ENCODE data around the gene ZNF432. TPM values are rescaled to one million over a fixed set of nuclear protein-coding genes. Genes with fewer than 3 reads are reported as not detected.
"Not testable (repeated sequence)": the region's sequence is repeated elsewhere in the genome, so short reads cannot be mapped to it uniquely, and the experiment has no call there.

ZNF432 gene
- 6.9 TPM for total RNA-seq
- polyA plus RNA-seq, result 16.2 TPM
- long read RNA-seq, donor 1, result 0 reads
- long read RNA-seq, donor 2, partial matches to known transcripts, result 26 of 26 reads
- long read RNA-seq, donor 2, other reads (novel, unspliced or antisense), result 0 of 26 reads
- long read RNA-seq, donor 3, partial matches to known transcripts, result 16 of 16 reads
- long read RNA-seq, donor 3, other reads (novel, unspliced or antisense), result 0 of 16 reads
- long read RNA-seq, donor 4, partial matches to known transcripts, result 0 of 1 reads
- long read RNA-seq, donor 4, other reads (novel, unspliced or antisense), result 0 of 1 reads
- long read RNA-seq, donor 5, partial matches to known transcripts, result 234 of 308 reads
- long read RNA-seq, donor 5, other reads (novel, unspliced or antisense), result 73 of 308 reads
- long read RNA-seq, donor 6, partial matches to known transcripts, result 0 of 1 reads
- long read RNA-seq, donor 6, other reads (novel, unspliced or antisense), result 0 of 1 reads
- long read RNA-seq, donor 7, partial matches to known transcripts, result 0 of 1 reads
- long read RNA-seq, donor 7, other reads (novel, unspliced or antisense), result 0 of 1 reads
- long read RNA-seq, donor 8, partial matches to known transcripts, result 0 of 1 reads
- long read RNA-seq, donor 8, other reads (novel, unspliced or antisense), result 0 of 1 reads
- long read RNA-seq, donor 9, result 0 reads
- long read RNA-seq, donor 10, result 0 reads

- Histone ChIP-seq H3K4me3 (ENCODE audit: low read length in 2 of 2) (peak within 1 kb of the TSS; percentile 62 to 77), H3K4me1 (ENCODE audit: control insufficient read depth in 2 of 2, insufficient read depth in 2 of 2, low read length in 2 of 2) (peaks cover 4 to 5% of the 10 kb centered on the region in 2 donors), H3K36me3 (ENCODE audit: control insufficient read depth in 2 of 2, insufficient read depth in 2 of 2, low read length in 1 of 2) (peaks cover 4 to 8% of the 10 kb centered on the region in 2 donors), H3K9me3 (ENCODE audit: control insufficient read depth in 2 of 2, insufficient read depth in 1 of 2, low read length in 1 of 2) (peaks cover 0 to 20% of the 10 kb centered on the region in 2 donors), H3K27me3 (ENCODE audit: control insufficient read depth in 2 of 2, insufficient read depth in 1 of 2, low read length in 1 of 2) (no peaks in the 10 kb centered on the region), H3K27ac (ENCODE audit: low read depth in 1 of 2, low read length in 1 of 2) (peak within 1 kb of the TSS; percentile 84 to 97)
- peak; percentile 71 to 94 (median 82) for DNase-seq (ENCODE audit: low read depth in 6 of 9, low spot score in 9 of 9)
- under 1% methylated on average over 60 of the region's 60 CpGs for WGBS
These were observed at the start of gene ZNF432 for GRCh38 chr19:52048555-52049501. Gene ZNF432 (minus strand): TSS chr19:52048838. CDS start chr19:52046868, 1,970 bp downstream.

GRCh38 chr19:52096416-52096815 lies 47.8 kb upstream of the ZNF432 start:
- not testable (repeated sequence) for H3K36me3 ChIP-seq (ENCODE audit: control insufficient read depth in 2 of 2, insufficient read depth in 2 of 2, low read length in 1 of 2); H3K4me3 ChIP-seq (ENCODE audit: low read length in 2 of 2); H3K27me3 ChIP-seq (ENCODE audit: control insufficient read depth in 2 of 2, insufficient read depth in 1 of 2, low read length in 1 of 2); H3K27ac ChIP-seq (ENCODE audit: low read depth in 1 of 2, low read length in 1 of 2); DNase-seq (ENCODE audit: low read depth in 6 of 9, low spot score in 9 of 9); H3K4me1 ChIP-seq (ENCODE audit: control insufficient read depth in 2 of 2, insufficient read depth in 2 of 2, low read length in 2 of 2)
- 78% methylated on average over 3 of the region's 3 CpGs for WGBS
- peaks cover 6 to 31% of the 10 kb centered on the region in 2 donors for H3K9me3 ChIP-seq (ENCODE audit: control insufficient read depth in 2 of 2, insufficient read depth in 1 of 2, low read length in 1 of 2)

- no peaks in the 10 kb centered on the region for H3K36me3 ChIP-seq (ENCODE audit: control insufficient read depth in 2 of 2, insufficient read depth in 2 of 2, low read length in 1 of 2)
- peak within 1 kb of the TSS; percentile 33 to 85 for H3K27ac ChIP-seq (ENCODE audit: low read depth in 1 of 2, low read length in 1 of 2)
- peak; percentile 21 to 79 (median 40) for DNase-seq (ENCODE audit: low read depth in 6 of 9, low spot score in 9 of 9)
- H3K4me3 ChIP-seq (ENCODE audit: low read length in 2 of 2), result peak within 1 kb of the TSS; percentile 58 to 60
- WGBS, result 5% methylated on average over 59 of the region's 59 CpGs
- peaks cover 4 to 5% of the 10 kb centered on the region in 2 donors for H3K4me1 ChIP-seq (ENCODE audit: control insufficient read depth in 2 of 2, insufficient read depth in 2 of 2, low read length in 2 of 2)
- peaks cover 6 to 27% of the 10 kb centered on the region in 2 donors for H3K9me3 ChIP-seq (ENCODE audit: control insufficient read depth in 2 of 2, insufficient read depth in 1 of 2, low read length in 1 of 2)
- H3K27me3 ChIP-seq (ENCODE audit: control insufficient read depth in 2 of 2, insufficient read depth in 1 of 2, low read length in 1 of 2), result no peaks in the 10 kb centered on the region
These were observed 46.8 kb upstream of the ZNF432 start, which contains the start of gene ZNF841 for GRCh38 chr19:52095172-52096014. Gene ZNF841 (minus strand): TSS chr19:52095765. CDS start chr19:52084801, 10,964 bp downstream.

GRCh38 chr19:52094526-52095130 lies 46.0 kb upstream of the ZNF432 start:
- H3K9me3 ChIP-seq (ENCODE audit: control insufficient read depth in 2 of 2, insufficient read depth in 1 of 2, low read length in 1 of 2), result peaks cover 6 to 28% of the 10 kb centered on the region in 2 donors

GRCh38 chr19:52086481-52086880 lies 37.8 kb upstream of the ZNF432 start:
- Histone ChIP-seq H3K4me1 (ENCODE audit: control insufficient read depth in 2 of 2, insufficient read depth in 2 of 2, low read length in 2 of 2) (no peaks in the 10 kb centered on the region), H3K36me3 (ENCODE audit: control insufficient read depth in 2 of 2, insufficient read depth in 2 of 2, low read length in 1 of 2) (peaks cover 8 to 14% of the 10 kb centered on the region in 2 donors), H3K27ac (ENCODE audit: low read depth in 1 of 2, low read length in 1 of 2) (no peak overlapping the region), H3K4me3 (ENCODE audit: low read length in 2 of 2) (no peak overlapping the region), H3K9me3 (ENCODE audit: control insufficient read depth in 2 of 2, insufficient read depth in 1 of 2, low read length in 1 of 2) (peaks cover 0 to 20% of the 10 kb centered on the region in 2 donors), H3K27me3 (ENCODE audit: control insufficient read depth in 2 of 2, insufficient read depth in 1 of 2, low read length in 1 of 2) (no peaks in the 10 kb centered on the region)
- no peak for DNase-seq (ENCODE audit: low read depth in 6 of 9, low spot score in 9 of 9)

More at GRCh38 chr19:52094526-52095130, 46.0 kb upstream of the ZNF432 start:
- H3K27me3 ChIP-seq (ENCODE audit: control insufficient read depth in 2 of 2, insufficient read depth in 1 of 2, low read length in 1 of 2), result no peaks in the 10 kb centered on the region
- H3K4me3 ChIP-seq (ENCODE audit: low read length in 2 of 2), result peak overlapping the region; percentile 58 to 60
- H3K36me3 ChIP-seq (ENCODE audit: control insufficient read depth in 2 of 2, insufficient read depth in 2 of 2, low read length in 1 of 2), result no peaks in the 10 kb centered on the region
- H3K4me1 ChIP-seq (ENCODE audit: control insufficient read depth in 2 of 2, insufficient read depth in 2 of 2, low read length in 2 of 2), result peaks cover 4 to 5% of the 10 kb centered on the region in 2 donors
- no peak overlapping the region for H3K27ac ChIP-seq (ENCODE audit: low read depth in 1 of 2, low read length in 1 of 2)
- no peak for DNase-seq (ENCODE audit: low read depth in 6 of 9, low spot score in 9 of 9)
- WGBS, result 34% methylated on average over 12 of the region's 12 CpGs

- H3K27me3 ChIP-seq (ENCODE audit: control insufficient read depth in 2 of 2, insufficient read depth in 1 of 2, low read length in 1 of 2), result no peaks in the 10 kb centered on the region
- H3K9me3 ChIP-seq (ENCODE audit: control insufficient read depth in 2 of 2, insufficient read depth in 1 of 2, low read length in 1 of 2), result peaks cover 19% of the 10 kb centered on the region in 2 donors
- no peak for DNase-seq (ENCODE audit: low read depth in 6 of 9, low spot score in 9 of 9)
- no peak overlapping the region for H3K4me3 ChIP-seq (ENCODE audit: low read length in 2 of 2)
- H3K4me1 ChIP-seq (ENCODE audit: control insufficient read depth in 2 of 2, insufficient read depth in 2 of 2, low read length in 2 of 2), result no peaks in the 10 kb centered on the region
- 97% methylated on average over 5 of the region's 5 CpGs for WGBS
- peaks cover 20 to 36% of the 10 kb centered on the region in 2 donors for H3K36me3 ChIP-seq (ENCODE audit: control insufficient read depth in 2 of 2, insufficient read depth in 2 of 2, low read length in 1 of 2)
- H3K27ac ChIP-seq (ENCODE audit: low read depth in 1 of 2, low read length in 1 of 2), result no peak overlapping the region
These were observed 21.9 kb upstream of the ZNF432 start for GRCh38 chr19:52070496-52070895.

- Histone ChIP-seq H3K9me3 (ENCODE audit: control insufficient read depth in 2 of 2, insufficient read depth in 1 of 2, low read length in 1 of 2) (peaks cover 18 to 24% of the 10 kb centered on the region in 2 donors), H3K4me3 (ENCODE audit: low read length in 2 of 2) (no peak overlapping the region), H3K27me3 (ENCODE audit: control insufficient read depth in 2 of 2, insufficient read depth in 1 of 2, low read length in 1 of 2) (no peaks in the 10 kb centered on the region), H3K4me1 (ENCODE audit: control insufficient read depth in 2 of 2, insufficient read depth in 2 of 2, low read length in 2 of 2) (no peaks in the 10 kb centered on the region), H3K36me3 (ENCODE audit: control insufficient read depth in 2 of 2, insufficient read depth in 2 of 2, low read length in 1 of 2) (peaks cover 15 to 33% of the 10 kb centered on the region in 2 donors), H3K27ac (ENCODE audit: low read depth in 1 of 2, low read length in 1 of 2) (no peak overlapping the region)
- 97% methylated on average over 2 of the region's 2 CpGs for WGBS
- DNase-seq (ENCODE audit: low read depth in 6 of 9, low spot score in 9 of 9), result no peak
These were observed 21.0 kb upstream of the ZNF432 start for GRCh38 chr19:52069653-52070052.

All from thymus (tissue), 14 donors.